Erythroblast (primary cell): ENCODE results near the gene NPTX1.

Experiments
- GATA1 ChIP-seq: IDR thresholded peaks from 2 replicates; pipeline ENCODE4 v1.6.1; 2011; ENCODE audit warnings: low read depth, mild to moderate bottlenecking, control low read depth, low read length, moderate library complexity
- POLR2A ChIP-seq: IDR thresholded peaks from 2 replicates; pipeline ENCODE4 v1.6.1; 2011; ENCODE audit warnings: mild to moderate bottlenecking, low read length

GRCh38 chr17:80468781-80469493, 7.5 kb downstream of the NPTX1 start:
- TF ChIP-seq POLR2A (no peak), GATA1 (no peak)
